ENCODE measurements around the gene NFATC1.
A peak's percentile ranks its signal among the peaks of the same experiment; 100 is the strongest.

NFATC1 gene

DNA sequence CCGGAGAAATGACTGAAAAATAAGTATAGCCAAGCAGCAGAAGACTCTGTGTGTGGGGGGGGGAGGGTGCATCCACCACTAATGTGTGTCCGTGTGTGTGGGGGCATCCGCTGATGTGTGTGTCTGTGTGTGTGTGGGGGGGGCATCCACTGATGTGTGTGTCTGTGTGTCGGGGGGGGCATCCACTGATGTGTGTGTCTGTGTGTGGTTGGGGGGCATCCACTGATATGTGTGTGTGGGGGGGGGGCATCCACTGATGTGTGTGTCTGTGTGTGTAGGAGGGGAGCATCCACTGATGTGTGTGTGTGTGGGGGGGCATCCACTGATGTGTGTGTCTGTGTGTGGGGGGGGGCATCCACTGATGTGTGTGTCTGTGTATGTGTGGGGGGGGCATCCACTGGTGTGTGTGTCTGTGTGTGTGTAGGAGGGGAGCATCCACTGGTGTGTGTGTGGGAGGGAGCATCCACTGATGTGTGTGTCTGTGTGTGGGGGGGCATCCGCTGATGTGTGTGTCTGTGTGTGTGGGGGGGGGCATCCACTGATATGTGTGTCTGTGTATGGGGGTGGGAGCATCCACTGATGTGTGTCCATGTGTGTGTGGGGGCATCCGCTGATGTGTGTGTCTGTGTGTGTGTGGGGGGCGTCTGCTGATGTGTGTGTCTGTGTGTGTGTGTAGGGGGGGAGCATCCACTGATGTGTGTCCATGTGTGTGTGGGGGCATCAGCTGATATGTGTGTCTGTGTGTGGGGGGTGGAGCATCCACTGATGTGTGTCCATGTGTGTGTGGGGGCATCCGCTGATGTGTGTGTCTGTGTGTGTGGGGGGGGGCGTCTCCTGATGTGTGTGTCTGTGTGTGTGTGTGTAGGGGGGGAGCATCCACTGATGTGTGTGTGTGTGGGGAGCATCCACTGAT is 125.0 kb downstream of the NFATC1 start:
- in situ Hi-C loops (cut with MboI; ENCODE audit: low pct_unique_long_range_greater_than_20kb, low sequenced_read_pairs): loop anchor here (10.0 kb wide), 1 partner anchor 136 kb away; no protein-coding TSS in a partner anchor
- DNase-seq: no peak

DNA sequence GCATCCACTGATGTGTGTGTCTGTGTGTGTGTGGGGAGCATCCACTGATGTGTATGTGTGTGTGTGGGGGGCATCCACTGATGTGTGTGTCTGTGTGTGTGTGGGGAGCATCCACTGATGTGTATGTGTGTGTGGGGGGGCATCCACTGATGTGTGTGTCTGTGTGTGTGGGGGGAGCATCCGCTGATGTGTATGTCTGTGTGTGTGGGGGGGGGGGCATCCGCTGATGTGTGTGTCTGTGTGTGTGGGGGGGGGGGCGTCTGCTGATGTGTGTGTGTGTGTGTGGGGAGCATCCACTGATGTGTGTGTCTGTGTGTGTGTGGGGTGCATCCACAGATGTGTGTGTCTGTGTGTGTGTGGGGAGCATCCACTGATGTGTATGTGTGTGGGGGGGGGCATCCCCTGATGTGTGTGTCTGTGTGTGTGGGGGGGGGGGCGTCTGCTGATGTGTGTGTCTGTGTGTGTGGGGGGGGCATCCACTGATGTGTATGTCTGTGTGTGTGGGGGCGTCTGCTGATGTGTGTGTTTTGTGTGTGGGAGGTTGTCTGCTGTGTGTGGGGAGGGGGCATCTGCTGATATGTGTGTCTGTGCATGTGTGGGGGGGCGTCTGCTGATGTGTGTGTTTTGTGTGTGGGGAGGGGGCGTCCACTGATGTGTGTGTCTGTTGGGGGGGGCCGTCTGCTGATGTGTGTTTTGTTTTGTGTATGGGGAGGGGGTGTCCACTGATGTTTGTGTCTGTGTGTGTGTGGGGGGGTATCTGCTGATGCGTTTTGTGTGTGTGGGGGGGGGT is 125.9 kb downstream of the NFATC1 start:
- in situ Hi-C loops (cut with MboI; ENCODE audit: low pct_unique_long_range_greater_than_20kb, low sequenced_read_pairs): loop anchor here (10.0 kb wide), 1 partner anchor 137 kb away; no protein-coding TSS in a partner anchor
- no peak for DNase-seq

DNA sequence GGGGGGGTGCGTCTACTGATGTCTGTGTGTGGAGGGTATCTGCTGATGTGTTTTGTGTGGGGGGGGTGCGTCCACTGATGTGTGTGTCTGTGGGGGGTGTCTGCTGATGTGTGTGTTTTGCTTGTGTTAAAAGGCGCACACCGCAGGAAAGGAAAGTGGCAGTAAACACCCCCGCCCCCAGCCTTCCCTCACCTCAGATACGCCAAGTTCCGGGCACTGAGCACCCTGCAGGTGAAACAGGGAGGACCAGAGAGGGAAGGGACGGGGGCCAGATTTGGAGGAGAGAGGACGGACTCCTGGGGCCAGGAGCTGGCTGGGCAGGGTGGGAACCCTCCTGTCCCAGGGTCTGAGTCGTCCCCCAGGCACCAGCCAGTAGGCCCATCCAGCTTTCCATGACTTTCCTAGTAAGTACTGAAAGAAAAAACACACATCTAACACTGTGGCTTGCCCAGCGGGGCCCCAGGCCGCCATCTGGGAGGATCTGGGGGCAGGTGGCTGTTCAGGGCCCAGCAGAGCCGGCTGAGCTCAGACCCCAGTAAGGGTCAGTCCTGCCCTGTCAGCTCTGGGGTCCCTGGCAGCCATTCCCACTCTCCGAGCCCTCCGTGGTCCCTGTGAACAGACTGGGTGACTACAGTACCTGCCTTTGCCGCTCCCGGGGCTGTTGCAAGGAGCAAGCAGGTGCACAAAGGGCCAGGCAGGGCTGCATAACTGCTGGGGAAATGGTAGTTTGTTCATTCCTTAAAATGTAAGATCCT is 126.9 kb downstream of the NFATC1 start:
- in situ Hi-C loops (cut with MboI; ENCODE audit: low pct_unique_long_range_greater_than_20kb, low sequenced_read_pairs): loop anchor here (10.0 kb wide), 1 partner anchor 138 kb away; no protein-coding TSS in a partner anchor

DNA sequence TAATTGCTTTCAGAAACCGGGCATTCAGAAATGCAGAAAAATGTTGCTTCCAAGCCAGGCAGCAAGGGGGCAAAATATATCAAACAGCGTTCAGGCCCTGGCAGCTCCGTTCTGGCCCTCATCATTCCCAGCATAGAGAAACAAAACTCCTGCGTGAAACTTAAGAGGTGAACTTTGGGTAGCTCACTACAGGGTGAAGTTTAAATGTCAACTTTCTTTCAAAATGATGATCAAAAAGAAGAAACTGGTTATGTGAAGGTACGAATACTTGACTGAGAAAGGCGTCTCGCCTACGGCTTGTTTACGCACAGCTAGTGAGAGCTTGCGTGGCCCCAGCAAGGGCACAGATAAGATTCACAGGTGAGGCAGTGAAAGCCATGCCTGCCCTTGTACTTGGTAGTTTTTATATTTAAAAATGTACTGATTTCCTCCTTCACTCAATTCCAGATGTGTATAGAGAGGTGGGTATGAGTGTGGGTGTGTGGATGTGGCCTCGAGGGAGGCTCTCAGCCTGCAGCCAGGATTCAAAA is 127.5 kb downstream of the NFATC1 start:
- in situ Hi-C loops (cut with MboI; ENCODE audit: low pct_unique_long_range_greater_than_20kb, low sequenced_read_pairs): loop anchor here (10.0 kb wide), 1 partner anchor 138 kb away; no protein-coding TSS in a partner anchor
- no peak for DNase-seq

More for the DNA sequence above, 126.9 kb downstream of the NFATC1 start:
- DNase-seq: no peak

DNA sequence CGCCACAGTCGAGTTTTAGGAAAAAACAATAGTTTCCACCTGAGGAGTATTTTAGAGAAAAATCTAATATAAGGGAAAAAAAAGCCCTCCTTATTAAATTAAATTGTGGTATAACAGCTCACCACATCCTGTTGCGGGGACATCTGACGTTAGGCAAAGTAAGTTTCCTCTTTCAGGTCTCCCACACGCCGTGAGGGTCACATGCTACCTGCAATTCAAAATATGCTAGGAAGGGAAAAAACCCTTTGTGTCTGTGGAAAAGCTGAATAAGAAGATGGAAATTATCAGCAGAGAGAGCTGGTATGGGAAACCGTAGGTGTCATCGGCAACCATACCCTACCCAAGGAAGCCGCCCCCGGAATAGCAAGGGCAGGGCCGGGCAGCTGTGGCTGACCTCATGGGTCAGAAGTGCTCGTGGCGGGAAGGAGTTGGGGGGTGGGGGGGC is 128.0 kb downstream of the NFATC1 start:
- in situ Hi-C loops (cut with MboI; ENCODE audit: low pct_unique_long_range_greater_than_20kb, low sequenced_read_pairs): loop anchor here (10.0 kb wide), 1 partner anchor 139 kb away; no protein-coding TSS in a partner anchor
- DNase-seq: peak; percentile 72

DNA sequence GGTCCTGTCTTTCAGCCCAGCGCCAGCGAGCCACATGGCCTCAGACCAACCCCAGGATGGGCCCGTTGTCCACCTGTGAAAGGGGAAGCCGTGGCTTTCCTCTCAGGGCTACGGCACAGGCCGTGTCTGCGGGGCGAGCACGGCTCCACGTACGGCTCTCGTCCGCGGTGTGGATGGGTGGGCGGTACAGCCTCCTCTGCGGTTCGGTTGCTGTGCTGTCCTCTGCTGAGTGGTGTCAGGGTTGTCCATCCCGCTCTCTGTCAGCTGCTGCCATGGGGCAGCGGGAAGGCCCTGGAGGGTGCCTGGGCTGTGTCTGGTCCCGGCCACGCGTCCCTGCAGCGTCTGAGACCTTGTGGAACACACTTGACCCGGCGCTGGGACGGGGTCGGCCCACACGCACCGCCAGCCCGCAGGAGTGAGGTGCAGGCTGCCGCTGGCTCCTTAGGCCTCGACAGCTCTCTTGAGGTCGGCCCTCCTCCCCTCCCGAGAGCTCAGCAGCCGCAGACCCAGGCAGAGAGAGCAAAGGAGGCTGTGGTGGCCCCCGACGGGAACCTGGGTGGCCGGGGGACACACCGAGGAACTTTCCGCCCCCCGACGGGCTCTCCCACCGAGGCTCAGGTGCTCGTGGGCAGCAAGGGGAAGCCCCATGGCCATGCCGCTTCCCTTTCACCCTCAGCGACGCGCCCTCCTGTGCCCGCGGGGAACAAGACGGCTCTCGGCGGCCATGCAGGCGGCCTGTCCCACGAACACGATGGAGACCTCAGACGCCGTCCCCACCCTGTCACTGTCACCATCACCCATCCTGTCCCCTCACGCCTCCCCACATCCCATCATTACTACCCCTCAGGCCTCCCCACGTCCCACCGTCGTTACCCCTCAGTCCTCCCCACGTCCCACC is 128.7 kb downstream of the NFATC1 start:
- no peak for DNase-seq
- in situ Hi-C loops (cut with MboI; ENCODE audit: low pct_unique_long_range_greater_than_20kb, low sequenced_read_pairs): loop anchor here (10.0 kb wide), 1 partner anchor 140 kb away; no protein-coding TSS in a partner anchor

DNA sequence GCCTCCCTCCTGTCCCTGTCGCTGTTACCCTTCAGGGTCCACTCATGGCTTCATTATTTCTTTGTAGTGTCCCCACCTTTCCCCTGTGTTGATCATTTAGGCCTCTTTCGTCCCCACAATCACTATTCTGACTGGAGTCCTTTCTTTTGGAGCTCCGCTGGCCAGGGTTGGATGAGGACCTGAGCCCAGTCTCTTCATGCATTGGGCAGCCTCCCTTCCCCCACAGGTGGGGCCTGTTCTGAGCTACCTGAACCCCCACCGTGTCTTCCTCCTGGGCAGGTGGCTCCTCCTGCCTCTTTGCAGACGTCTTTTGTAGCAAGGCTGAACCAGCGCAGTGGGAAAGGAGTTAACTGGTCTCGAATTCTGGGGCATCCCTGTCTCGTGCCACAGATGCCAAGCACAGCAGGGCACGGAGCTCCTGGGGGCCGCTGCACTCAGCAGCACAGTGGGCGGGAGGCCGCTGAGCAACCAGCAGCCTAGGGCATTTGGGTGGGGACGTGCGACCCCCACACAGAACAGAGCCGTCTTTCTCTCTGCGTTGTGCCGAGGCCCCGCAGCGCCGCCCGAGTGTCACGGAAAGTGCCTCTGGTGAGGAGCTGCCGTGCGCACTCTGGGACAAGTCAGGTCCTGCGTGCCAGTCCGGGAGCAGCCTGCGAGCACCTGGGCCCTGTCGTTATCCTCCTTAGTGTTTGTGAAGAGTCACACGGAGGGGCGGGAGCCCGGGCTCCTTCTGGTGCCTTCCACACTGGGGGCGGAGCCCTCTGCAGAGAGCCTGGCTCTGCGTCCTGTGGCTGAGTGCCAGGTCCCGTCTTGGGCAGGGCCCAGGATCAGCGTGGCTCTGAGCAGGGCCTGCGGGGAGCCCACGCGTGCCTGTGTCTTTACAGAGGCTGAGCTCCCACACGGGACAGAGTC is 130.1 kb downstream of the NFATC1 start:
- in situ Hi-C loops (cut with MboI; ENCODE audit: low pct_unique_long_range_greater_than_20kb, low sequenced_read_pairs): loop anchor here (10.0 kb wide), 1 partner anchor 141 kb away; no protein-coding TSS in a partner anchor
- no peak for DNase-seq

DNA sequence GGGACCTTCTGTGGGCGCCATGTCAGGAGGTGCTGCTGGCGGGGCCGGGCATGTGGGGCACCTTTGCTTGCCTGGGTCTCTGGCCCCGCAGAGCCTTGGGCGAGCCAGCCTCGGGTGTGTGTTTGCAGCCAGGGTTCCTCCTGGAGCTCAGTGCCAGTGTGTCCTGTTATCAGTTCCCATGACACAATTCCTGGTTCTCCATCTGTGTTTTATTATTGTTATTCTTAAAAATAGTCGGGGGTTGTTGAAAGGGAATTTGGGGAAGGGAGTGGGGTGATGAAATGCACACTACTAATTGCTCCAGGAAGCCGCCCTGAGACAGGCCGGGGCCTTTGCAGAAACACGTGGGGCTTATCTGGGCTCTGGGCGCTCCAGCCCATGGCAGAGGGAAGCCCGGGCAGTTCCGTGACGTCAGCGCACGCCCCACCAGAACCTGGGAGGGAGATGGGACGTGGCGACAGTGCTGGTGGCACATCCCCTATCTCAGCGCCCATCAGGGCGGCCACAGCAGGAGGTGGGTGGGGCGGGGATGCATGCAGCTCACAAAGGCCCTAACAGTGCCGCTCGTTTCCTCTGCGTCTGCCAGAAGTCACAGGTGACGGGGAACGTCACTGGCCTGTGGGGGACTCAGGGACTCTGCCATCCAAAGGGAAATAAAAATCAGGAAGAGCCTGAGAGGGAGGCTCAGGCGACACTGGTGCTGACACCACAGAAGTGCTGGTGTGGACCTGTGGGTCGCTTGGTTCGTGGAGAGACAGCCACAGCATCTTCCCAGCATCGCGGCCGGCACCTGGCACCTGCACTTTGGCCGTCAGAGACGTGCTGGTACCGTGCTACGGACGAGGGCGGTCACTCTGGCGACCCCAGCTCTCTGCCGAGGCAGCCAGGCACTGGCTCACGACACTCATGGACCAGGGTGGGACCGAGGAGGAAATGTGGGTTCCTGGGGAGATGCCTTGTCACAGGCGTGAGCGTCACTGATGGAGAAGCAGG is 131.0 kb downstream of the NFATC1 start:
- in situ Hi-C loops (cut with MboI; ENCODE audit: low pct_unique_long_range_greater_than_20kb, low sequenced_read_pairs): loop anchor here (10.0 kb wide), 1 partner anchor 142 kb away; no protein-coding TSS in a partner anchor
- no peak for DNase-seq

DNA sequence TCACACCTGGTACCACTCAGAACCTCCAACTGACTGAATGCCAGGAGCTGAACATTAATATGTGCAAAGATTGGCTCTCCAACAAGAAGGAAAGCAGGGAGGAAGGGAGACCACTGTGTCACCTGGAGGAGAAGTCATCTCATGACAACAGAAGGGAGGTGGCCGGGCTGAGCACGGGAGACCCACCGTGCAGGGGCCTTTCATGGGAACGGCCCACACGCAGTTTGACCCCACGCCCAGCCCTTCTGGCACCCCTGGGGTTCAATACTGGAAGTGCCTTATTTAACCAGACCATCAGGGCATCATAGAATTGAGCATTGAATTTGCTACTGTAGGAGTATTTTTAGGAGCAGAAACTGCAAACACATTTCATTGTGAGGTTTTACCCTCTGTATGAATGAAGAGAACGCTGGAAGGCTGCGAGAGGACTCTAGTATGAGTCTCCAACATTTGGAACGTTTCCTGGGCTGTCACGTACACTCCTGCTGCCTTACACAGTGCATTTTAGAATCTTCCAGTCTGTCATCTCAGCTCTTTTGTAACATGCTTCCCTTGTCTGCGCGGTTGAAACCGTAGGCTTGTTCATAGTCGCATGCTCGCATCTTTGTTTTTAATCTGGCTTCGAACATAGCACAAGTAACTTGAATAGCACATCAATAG is 132.1 kb downstream of the NFATC1 start:
- in situ Hi-C loops (cut with MboI; ENCODE audit: low pct_unique_long_range_greater_than_20kb, low sequenced_read_pairs): loop anchor here (10.0 kb wide), 1 partner anchor 143 kb away; no protein-coding TSS in a partner anchor

DNA sequence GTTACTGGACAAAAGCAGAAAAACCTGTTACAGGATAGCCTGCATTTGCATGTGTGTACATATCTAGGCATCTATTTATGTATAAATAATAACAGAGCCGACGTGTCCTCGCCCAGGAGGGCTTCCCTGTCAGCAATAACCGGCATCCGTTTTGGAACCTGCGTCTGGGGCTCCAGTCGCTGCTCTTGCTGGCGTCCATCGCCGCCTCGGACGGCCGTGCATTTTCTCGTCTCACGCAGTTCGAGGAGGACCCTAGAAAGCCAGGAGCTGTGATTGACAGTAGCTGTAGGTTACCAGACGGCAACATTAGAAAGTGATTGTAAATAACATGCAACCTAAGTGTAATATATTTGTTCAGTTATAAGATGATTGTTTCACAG is 132.6 kb downstream of the NFATC1 start:
- in situ Hi-C loops (cut with MboI; ENCODE audit: low pct_unique_long_range_greater_than_20kb, low sequenced_read_pairs): loop anchor here (10.0 kb wide), 1 partner anchor 144 kb away; no protein-coding TSS in a partner anchor
- no peak for DNase-seq

More for the DNA sequence above, 132.1 kb downstream of the NFATC1 start:
- no peak for DNase-seq

DNA sequence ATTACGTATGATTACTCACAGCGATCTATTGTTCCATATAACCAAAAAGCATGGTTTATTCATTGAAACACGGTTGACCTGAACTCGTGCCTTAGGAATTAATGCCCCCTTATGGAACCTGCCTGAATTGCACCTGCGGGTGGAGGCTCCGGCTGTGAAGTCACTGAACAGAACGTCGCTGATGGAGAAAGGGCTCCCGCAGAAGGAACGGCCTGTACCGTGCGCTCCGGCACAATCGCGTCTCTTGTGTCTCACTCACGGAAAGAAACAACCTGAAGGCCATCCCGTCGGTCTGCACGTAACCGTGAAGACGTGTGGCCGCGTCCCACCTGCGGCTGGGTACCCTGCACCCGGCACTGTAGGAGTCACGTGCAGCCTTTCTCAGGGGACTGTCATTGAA is 133.1 kb downstream of the NFATC1 start:
- DNase-seq: peak; percentile 74
- in situ Hi-C loops (cut with MboI; ENCODE audit: low pct_unique_long_range_greater_than_20kb, low sequenced_read_pairs): loop anchor here (10.0 kb wide), 1 partner anchor 144 kb away; no protein-coding TSS in a partner anchor

DNA sequence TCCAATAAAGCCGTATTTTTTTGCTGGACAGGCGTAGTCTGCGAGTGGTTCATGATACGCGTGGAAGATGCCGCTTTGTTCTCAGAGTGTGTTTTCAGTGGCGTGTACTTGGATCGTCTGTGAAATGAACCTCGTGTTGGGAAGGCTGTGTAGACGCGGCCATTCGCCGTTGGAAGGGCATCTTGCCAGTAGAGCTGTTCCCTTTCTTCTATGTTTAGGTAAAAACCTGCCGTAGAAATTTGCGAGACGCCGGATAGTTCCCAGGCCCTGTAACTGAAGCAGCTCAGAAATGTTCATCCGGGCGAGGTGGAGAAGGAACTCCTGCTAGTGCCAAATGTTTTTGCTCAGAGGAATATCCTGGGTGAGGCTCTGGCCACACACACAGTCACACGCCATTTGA is 133.6 kb downstream of the NFATC1 start:
- DNase-seq: no peak
- in situ Hi-C loops (cut with MboI; ENCODE audit: low pct_unique_long_range_greater_than_20kb, low sequenced_read_pairs): loop anchor here (10.0 kb wide), 1 partner anchor 144 kb away; no protein-coding TSS in a partner anchor

DNA sequence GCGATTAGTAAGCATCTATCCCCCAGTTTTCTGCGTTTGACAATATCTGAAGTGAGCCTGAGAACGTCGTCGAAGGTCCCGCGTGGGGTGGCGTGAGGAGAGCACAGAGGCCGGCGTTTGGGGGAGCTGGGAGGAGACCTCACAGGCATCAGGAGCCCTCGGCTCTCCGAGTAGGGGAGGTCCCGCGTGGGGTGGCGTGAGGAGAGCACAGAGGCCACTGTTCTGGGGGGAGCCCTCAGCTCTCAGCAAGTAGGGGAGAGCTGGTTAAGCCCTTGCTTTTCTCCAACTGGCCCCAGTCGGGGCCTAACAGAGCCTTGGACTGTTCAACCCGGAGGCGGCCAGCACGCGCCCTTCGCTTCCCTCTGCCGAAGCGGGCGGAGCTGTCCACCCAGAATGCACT is 134.3 kb downstream of the NFATC1 start:
- DNase-seq: no peak
- in situ Hi-C loops (cut with MboI; ENCODE audit: low pct_unique_long_range_greater_than_20kb, low sequenced_read_pairs): loop anchor here (10.0 kb wide), 1 partner anchor 145 kb away; no protein-coding TSS in a partner anchor

DNA sequence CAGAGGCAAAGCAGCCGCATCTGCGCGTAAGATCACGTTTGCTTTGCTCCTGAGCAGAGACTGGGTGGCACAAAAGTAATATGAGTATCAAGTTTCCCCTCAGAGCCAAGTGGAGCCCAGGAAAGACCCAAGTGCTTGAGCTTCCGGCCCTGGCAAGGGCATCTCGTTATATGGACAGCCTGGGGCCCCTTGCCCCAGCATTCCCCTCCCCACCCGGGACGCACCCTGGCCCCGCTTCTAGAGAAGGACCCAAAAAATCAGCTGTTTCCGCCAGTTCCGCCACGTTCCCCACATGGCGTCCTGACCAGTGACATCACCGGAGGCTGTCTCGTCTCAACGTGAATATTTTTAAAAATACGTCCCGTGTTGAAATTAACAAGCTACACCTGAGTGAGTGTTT is 135.1 kb downstream of the NFATC1 start:
- in situ Hi-C loops (cut with MboI; ENCODE audit: low pct_unique_long_range_greater_than_20kb, low sequenced_read_pairs): no loop called here
- DNase-seq: no peak

DNA sequence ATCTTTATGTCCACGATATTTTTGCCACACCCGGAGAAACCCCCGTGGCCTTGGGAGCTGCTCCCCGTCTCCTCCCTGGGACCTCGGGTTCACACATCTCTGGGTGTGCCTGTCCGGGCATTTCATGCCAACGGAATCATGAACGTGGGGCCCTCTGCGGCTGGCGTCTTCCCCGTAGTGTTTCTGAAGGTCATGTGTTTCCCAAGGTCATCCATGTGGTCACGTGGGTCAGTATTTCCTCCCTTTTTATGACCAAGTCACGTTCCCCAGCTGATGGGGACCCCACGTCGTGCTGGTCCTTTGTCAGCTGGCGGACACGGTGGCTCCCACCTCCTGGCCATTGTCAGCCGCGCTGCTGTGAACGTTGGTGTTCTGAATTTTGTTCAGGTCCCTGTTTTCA is 135.7 kb downstream of the NFATC1 start:
- in situ Hi-C loops (cut with MboI; ENCODE audit: low pct_unique_long_range_greater_than_20kb, low sequenced_read_pairs): no loop called here
- DNase-seq: no peak
